ENCODE results near the gene ZIM2.
"Not testable (repeated sequence)": the region's sequence is repeated elsewhere in the genome, so short reads cannot be mapped to it uniquely, and the experiment has no call there.

The ZIM2 gene

DNA sequence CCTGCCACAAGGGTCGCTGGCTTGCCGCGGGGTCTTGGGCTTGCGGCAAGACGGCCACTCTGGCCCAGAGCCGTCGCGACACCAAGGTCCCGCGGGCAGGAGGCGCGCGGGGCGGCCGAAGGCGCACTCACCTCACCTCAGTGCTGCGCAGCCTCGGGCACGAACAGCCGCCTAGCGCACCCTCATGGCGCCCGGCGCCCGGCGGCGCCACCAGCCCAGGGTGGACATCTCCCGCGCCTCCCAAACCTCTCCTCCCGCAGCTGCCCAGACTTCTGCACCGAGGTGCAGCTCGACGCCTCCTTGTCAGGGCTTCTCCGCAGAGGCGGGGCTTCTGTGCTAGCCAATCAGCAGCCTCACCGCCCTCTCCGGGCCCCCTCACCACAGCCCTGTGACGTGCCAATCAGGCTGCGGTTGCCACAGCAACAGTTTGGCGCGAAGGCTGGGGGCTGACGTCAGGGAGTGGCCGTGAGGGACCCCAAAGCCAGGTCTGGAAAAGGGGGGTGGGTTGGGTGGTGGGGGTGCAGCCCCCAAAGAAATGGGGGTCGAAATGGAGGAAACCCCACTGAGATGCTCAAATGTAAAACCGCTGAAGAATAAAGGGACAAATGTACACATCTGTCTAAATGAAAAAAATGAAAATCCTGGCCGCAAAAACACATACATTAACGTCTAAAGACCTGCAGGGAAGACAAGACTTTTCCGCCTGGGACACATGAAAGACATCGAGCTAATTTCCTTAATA, at the start of gene ZIM2, which contains the start of gene PEG3:
TSS of gene ZIM2 (minus strand) at position 276 of the 742 bp plus-strand sequence. CDS start 16,449 bp downstream, outside the sequence.
TSS of gene PEG3 (minus strand) at position 276 of the 742 bp plus-strand sequence. CDS start 16,071 bp downstream, outside the sequence.
- DNase-seq, result no peak

DNA sequence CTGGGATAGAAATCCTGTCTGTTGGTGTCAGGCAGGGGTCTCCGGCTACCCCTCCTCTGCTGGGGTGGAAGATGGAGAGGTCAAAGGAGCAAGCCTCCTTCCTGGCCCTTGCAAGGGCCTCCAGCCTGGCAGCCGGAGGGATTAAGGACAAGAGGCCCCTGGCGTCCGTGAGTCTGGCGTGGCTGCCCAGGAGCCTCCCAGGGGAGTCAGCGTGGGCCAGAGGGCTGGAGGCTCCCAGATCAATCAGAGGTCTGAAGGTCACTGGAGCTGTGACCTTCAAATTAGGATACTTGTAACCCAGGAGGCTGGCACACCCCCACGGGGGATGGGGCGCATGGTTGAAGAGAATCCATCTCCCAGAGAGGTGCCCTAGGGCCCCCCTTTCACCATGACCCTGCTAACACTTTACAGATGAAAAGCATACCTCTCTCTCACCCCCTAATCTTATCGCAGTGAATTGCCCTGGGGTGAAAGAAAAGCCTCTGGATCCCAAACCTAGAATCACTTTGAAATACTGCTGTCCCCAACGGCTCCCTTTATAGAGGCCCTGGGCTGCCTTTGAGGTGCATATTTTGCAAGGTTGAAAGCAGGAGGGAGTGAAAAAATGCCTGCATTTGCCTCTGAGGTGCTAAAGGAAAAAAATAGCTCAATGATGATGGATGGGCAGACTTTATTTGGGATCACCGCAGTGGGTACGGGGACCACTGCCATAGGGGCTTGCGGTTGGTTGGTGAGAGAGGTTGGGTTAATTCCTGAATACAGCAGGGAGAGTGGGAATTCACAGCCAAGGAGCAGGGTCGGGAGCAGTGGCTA, 44.9 kb upstream of the ZIM2 start:
- DNase-seq, result no peak

DNA sequence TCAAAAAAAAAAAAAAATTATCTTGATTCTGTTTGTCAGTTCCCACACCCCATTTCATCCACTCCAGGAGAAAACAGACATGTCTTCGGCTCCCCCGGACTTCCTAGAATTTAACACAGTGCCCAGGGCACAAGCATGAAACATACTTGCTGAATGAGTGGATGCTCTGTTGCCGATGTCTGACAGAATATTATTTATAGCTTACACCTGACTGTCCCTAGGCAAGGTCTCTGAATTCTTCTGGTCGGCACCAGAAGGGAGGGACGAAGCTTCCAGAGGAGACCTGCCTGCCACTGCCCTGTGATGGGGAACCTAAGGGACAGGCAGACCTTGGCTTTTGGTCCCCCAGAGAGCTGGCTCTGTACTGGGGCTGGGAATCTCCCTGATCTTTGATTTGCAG, 43.9 kb upstream of the ZIM2 start:
- DNase-seq, result no peak

DNA sequence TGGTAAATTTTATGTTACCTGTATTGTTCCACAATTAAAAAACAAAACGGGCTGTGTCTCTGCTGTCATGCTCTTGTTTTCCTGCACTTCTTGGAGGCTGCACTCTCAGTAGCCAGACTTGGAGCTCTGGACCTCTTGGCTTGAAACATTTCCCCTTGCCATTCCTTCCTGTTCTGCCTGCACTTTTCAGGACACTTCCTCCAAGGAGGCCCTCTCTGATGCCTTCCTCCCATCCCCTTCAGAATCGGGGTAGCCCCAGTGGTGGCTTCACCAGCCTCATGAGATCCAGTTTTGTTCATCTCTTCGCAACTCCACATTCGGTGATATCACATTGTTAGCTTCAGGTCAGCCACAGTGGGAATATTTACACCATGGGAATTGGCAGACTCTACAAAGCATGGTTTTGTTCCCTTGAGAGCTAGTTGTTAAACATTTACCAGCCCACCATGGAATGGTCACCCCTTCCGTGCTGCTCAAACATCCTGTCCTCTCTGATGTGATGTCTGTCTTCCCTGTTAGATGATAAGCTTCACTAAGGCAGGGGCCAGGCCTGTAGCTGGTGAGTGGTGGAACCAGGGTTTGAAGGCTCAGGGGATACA, 40.2 kb upstream of the ZIM2 start:
- DNase-seq, result no peak

DNA sequence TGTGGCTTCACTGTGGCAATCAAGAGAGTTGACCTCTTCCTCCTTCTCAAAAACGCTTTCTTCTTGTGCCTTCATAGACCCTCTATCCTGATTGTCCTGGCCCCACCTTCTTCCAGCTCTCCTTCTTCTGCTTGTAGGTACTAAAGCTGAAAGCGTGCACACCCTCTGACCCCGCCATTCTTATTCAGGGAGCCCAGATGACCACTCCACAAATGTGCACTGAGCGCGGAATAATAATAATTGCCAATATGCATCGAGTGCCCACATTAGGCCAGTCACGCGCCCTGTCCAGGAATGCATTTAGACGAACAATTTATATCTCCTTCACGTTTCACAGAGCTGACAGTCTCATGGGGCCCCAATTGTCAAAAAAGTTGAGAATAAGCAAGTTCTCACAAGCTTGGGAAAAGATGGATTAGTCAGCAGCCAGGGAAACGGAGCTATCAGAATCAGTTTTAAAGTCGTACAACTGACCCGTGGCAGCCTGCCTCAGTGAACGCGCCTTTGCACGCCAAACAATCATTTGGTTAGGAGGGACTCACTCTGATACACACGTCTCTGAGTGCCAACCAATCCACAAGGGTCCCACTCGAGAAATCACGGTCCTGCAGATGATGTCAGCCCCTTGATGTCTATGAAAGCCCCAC, 36.7 kb upstream of the ZIM2 start:
- DNase-seq, result no peak

DNA sequence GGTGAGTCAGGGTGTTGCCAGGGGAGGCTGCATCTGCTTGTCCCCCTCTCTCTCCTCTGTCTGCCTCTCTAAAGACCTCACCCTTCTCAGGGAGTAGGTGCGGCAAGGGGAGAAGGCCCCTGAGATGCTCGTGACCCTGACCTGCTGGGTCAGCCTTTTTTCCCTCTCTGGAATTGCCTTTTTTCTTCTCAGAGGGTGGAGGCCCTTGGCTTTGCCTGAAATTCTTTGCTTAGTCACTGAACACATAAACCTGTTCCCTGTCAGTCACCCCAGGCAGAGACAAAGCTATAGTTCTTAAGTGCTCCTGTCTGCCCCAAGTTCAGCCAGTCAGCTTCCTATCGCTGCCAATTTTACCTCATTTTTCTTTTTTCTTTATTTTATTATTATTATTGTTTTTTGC, 35.2 kb upstream of the ZIM2 start:
- DNase-seq, result no peak

DNA sequence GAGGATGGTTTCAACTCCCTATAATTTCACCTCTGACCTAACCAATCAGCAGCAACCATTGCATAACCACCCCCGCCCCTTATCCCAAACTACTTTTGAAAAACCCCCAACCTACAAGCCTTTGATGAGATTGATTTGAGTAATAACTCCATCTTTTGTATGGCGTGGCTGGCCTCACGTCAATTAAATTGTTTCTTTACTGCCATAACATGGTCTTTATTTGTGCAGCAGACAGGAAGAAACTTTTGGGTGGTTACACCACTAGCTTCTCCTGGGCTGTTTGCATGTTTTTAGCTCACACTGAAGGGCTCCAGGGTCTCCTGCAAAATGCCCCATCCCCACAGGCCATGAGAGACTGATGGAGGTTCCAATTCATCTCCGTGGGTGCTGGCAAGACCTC, 34.0 kb upstream of the ZIM2 start:
- DNase-seq, result no peak

DNA sequence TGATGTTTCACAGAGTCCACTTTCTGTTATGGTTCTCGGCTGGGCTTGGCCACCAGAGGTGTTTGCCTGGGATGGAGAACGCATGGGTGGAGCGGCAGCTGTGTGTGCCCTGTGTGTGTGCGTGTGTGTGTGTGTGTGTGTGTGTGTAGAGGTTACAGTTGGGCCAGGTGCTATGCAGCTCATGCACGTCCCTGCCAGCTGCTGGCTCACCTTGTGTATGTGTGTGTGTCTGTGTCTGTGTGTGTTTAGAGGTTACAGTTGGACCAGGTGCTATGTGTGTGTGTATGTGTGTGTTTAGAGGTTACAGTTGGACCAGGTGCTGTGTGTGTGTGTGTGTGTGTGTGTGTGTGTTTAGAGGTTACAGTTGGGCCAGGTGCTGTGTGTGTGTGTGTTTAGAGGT, 33.0 kb upstream of the ZIM2 start:
- no peak for DNase-seq

DNA sequence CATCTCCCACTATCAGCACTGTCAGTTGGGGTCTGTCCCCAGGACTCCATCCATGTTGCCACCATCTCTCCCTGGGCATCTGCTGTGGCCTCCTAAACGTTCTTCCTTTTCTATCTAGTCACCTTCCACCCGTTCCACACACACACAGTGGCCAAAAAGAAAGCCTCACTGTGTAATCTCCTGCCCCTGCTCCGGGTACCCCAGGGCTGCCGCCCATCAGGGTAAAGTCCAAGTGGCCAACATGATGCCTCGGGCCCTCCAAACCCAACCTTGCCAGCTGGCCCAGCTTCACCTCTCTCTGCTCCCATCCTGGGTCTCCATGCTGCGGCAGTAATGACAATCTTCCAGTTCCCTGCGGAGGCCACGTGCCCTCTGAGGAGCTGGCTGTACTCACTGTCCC, 29.4 kb upstream of the ZIM2 start:
- no peak for DNase-seq

DNA sequence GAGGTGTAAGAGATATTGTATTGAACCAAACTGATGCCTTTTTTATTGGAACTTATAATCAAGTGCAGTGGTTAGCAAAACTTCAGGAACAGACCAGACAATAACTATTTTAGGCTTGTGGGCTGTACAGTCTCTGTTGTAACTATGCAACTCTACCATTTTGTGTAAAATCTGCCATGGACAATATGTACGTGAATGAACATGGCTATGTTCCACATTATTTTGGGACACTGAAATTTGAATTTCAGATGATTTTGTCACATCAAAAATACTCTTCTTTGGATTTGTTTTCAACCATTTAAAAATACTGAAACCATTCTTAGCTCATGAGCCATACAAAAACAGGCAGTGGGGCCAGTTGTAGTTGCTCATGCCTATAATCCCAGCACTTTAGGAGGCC, 27.9 kb upstream of the ZIM2 start:
- no peak for DNase-seq

DNA sequence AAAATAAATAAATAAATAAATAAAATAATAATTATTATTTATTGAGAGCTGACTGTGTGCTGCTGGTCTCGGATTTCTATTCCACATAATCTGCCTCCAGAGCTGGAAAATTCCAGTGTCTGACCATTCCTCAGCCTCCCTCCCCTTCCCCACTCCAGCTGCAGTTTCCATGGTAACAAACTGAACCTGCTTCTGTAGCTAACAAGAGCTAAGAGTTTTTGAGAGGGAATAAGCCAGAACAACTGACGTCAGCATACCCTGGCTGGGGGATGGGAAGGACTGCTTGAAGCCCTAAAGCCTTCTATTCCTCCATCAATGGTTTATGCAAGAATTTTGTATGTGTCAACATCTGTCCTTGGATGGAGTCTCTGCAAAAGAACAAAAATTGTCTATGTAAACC, 26.0 kb upstream of the ZIM2 start:
- DNase-seq, result no peak

DNA sequence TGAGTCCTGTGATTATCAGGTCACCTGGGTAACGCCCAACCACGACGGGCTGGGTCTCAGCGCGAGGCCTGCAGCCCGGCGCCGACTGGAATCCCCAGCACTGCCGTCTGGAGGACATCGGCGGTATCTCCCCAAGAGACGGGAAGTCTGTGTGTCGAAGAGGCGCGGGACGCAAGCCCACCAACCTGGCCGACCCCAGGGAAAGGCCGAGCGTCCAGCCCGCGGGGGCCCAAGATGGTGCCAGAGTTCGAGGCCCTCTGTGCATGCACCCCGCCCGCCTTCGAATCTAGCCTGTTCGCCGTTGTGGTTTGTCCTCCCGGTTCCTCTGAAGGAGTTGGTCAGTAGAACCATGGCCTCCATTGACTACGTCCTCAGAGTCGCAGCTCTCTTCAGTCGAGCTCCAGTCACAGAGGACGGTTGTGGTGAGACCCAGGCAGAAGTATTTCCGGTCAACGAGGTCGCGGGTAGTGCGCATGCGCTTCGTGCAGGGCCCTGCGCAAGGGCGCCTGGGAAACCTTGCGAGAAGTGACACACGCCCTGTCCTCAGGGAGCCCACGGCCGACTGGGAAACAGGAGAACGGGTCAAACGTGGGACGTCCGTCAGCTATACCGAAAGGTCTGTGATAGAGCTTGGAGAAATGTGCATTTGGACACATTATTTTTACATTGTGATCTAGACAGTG, 24.1 kb upstream of the ZIM2 start:
- DNase-seq, result no peak

DNA sequence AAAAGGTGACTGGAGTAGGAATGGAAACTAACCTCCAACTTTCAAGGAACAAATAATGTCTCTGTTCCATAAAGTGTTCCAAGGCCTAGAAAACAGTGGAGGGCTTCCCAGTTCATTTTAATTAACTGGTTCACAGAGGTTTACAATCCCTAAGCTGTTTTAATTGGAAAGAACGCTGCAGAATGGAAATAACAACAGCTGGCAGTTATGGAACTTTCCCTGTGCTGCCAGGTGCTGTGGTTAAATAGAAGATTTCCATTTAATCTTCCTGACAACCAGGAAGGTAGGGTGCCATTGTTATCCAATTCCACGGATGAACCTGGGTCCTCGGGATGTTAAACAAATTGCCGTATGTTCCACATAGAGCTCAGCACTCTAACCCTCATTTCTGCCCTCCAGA, 22.2 kb upstream of the ZIM2 start:
- no peak for DNase-seq

DNA sequence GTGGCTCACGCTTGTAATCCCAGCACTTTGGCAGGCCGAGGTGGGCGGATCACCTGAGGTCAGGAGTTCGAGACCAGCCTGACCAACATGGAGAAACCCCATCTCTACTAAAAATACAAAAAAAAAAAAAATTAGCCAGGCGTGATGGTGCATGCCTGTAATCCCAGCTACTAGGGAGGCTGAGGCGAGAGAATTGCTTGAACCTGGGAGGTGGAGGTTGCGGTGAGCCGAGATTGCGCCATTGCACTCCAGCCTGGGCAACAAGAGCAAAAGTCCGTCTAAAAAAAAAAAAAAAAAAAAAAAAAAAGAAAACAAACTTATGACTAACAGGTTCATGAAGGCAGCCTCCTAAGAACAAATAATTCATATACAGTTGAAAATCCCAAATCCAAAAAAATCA, 19.9 kb upstream of the ZIM2 start:
- not testable (repeated sequence) for DNase-seq

DNA sequence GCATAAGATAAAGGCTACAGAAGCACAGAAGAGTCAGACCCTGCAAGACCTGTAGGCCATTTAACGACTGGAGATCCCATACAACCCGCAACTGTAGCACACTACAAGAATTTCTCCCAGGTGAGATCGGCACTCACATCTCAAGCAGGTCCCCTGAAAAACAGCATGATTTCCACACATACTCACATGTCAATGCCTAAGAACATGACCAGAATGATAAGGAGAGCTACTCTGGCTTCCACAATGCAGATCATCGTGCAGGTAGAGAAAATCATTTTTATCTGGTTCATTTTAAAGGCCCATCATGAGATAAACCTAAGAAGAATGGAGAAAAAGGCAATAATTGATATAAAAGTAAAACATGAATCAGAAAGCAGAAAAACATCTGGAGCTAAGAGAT, 17.5 kb upstream of the ZIM2 start:
- DNase-seq, result no peak

DNA sequence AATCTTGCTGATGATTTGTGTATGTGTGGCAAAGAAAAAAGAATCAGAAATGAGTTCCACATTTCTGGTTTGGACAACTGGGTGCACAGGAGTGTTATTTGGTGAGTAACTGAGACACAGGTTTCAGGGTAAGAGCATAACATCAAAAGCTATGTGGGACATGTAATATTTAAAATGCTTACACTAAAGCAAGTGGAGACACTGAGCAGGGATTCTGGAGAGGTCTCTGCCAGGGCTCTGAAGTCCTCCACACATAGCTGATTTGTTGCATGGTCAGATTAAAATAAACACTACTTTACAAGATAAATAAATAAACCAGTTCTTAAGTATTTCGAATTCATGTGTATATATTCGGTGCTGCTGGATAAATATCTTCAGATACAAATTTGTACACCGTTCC, 16.3 kb upstream of the ZIM2 start:
- DNase-seq, result no peak

DNA sequence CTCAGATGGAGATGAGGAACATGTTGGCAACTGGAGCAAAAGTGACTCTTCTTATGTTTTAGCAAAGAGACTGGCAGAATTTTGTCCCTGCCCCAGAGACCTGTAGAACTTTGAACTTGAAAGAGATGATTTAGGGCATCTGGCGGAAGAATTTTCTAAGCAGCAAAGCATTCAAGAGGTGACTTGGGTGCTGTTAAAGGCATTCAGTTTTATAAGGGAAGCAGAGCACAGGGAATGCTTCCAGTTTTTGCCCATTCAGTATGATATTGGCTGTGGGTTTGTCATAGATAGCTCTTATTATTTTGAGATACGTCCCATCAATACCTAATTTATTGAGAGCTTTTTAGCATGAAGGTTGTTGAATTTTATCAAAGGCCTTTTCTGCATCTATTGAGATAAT, 11.8 kb upstream of the ZIM2 start:
- not testable (repeated sequence) for DNase-seq

DNA sequence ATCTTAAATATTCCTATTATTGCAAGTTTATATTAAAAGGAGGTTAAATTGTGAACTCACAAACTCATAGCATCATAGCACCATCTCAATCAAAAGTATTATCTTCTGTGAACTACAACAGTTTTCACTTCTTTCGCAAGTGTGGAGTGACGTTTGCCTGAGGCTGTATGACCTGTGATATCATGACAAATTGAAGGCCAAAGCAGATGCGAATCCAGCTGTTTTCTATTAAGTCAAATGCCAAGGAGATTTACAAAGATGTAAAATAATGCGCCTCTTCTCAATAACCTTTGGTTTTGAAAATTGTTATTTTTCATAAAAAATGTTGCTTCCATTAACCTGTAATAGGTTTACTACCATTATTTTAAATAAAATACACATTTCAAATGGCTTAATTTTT, 7.6 kb upstream of the ZIM2 start:
- no peak for DNase-seq

DNA sequence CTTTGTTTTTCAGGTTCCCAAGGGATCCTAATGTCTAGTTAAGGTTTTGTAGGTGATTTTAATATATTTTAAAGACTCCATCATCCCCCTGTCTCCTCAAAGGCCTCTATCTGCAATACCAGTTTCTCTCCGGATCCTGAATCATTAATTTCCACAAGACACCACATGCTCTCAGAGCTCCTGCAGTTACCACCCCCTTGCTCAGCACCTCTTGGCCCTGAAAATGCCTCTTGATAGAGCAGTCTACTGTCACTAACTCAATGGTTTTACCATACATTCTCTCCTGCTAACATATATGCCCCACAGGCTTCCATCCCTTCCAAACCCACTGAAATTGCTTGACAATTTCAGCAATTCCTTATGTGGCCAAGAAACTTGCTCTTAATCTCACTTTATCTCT, 1.9 kb upstream of the ZIM2 start:
- DNase-seq, result no peak

DNA sequence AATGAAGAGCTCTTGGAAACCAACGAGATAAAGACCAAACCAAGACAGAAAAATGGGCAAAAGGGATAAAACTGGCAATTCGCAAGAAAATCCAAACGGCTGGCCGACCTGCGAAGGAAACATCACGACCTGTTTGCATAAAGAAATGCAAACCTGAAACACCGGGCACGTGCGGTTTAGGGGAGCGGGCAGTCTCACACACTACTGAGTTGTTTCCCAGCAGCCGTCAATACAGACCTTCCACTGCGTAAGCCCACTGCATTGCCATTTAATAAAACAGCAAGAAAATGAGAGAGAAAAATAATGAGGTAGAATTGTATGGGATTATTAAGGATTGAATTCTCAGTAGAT, 642 bp upstream of the ZIM2 start:
- DNase-seq, result no peak

DNA sequence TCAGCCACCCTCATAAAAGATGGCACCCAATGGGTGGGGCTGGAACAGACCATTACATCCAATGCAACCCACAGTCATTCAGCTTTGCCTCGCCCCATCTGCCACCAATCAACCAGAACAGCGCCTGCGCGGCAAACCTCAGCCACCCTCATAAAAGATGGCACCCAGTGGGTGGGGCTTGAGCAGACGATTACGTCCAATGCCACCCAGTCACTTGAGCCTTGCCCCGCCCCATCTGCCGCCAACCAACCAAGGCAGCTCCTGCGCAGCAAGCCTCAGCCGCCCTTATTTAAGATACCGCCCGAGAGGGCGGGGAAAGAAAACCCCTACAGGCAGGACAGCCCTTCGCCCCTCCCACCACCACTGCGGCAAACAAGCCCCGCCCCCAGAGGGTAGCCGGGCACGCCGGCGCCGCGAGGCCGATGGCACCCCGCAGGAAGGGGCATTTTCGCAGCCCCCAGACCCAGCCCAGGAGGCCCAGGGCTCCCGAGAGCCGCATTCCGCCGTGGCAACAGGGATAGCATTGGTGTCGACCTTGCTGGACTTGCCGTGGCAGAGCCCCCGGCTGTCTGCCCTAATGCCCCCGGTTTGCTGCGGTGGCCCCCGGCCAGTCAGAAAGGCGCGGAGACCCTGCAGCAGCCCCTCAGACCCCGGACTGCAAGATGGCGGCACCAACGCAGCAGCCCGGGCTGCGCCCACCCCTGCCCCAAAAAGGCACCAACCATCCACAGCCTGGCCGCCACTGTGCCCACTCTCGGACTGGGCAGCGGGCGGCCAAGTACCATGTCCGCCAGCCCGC, 675 bp downstream of the ZIM2 start:
- DNase-seq, result peak; percentile 66
